Renal cortex interstitium (tissue), 11 donors: ENCODE measurements around the gene PRLR. TPM values are rescaled to one million over a fixed set of nuclear protein-coding genes. Genes with fewer than 3 reads are reported as not detected.
A peak's percentile ranks its signal among the peaks of the same experiment; 100 is the strongest.

Experiments
- DNase-seq, 11 donors: peaks; one replicate each; pipeline ENCODE4 v3.0.0-alpha.2; 2013; ENCODE audit warnings: low read depth in 9 of 11, low spot score in 4 of 11; ENCODE audit errors: extremely low read depth in 1 of 11
- polyA plus RNA-seq, 3 donors: library from polyadenylated mRNA; unstranded; fragments of 120-200 nt; gene quantifications; one replicate each; pipeline ENCODE4 v1.2.1, GENCODE V29; 2013; ENCODE audit not compliant: insufficient read length in 3 of 3

PRLR gene
- polyA plus RNA-seq, 3 donors = 33.0 to 49.8 (median 47.5) TPM

DNA sequence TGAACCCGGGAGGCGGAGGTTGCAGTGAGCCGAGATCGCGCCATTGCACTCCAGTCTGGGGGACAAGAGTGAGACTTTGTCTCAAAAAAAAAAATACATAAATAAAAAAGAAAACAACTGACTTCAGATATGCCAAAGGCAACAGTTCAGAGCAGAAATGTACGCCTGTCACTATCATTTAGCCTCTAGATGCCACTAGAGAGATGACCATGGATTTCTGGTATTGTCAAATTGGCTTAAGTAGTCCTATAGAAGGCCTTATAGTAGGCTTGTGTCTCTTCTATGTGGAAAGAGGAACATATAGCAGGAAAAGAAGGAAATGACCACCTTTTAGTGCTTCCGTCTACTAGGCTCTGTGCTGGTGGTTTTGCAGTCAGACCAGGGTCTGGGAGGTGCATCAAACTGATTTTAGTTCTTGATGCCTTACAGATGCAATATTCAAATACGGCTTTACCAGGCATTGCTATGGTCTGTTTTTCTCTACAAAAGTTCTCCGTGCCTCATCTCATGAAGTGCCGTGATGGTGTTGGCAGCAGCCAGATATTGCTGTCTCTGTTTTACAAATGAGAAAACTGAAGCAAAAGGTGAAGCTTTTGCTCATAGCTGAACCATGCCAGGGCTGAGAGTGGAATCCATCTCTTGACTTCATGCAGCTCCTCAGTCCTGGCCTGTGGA lies 199.7 kb downstream of the PRLR start:
- DNase-seq = no peak

DNA sequence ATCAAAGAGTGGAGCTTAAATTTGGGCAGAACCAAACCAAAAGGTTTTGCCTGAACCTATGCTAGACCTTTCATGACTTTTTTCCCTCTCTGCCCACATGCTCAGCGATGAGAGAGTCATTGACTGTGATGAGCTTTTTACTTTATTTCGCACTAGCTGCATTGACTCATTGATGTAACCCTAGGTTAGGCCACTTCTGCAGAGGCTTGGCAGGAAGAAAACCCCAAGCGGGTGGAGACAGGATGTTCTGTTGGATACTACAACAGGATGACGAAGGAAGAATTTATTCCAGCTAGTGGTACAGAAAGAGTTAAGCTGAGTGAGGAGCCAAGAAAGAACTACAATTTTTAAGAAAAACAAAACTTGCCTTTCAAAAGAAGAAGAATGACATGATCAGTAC lies 201.0 kb downstream of the PRLR start:
- DNase-seq = no peak

DNA sequence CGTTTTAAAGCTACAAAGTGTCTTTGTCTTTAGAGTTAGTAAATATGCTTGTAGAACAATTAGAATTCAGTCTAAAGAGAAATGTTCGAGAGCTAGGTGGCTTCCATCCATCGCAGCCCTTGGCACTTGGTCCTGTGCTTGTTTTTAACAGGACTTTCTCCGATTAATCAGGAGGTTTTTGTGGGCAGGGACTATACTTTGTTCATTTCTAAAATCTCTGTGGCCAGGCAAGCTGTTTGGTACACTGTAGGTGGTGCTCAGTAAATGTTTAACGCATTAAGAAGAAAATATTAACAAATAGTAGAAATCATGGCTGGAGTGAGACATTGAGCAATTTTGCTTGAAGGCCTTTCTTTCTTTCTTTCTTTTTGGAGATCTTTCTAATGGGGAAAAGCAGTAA lies 203.3 kb downstream of the PRLR start:
- no peak for DNase-seq

DNA sequence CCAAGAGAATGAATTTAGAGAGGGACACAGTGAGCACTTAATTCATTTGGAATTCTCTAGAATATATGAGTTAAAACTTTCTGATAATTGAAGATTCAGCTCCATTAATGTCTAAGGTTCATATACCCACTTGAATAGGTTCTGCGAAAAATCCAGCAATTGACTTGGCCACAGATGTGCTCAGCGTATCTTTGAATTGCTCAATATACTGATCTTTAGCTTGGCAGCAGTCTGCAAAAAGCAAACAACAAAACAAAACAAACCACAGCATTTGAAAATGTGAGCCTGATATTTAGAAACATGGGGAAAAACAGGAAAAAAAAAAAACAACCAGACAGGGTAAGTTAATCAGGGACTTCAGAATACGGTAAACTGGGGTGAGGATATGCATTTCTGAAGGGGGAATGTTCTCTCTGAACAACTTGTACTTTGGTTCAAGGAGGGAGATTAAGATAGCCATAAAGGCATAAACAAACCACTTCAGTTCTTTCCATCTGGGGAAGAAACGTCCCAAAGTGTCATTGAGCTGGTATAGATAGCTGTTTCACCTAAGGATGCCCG lies 203.9 kb downstream of the PRLR start:
- no peak for DNase-seq

DNA sequence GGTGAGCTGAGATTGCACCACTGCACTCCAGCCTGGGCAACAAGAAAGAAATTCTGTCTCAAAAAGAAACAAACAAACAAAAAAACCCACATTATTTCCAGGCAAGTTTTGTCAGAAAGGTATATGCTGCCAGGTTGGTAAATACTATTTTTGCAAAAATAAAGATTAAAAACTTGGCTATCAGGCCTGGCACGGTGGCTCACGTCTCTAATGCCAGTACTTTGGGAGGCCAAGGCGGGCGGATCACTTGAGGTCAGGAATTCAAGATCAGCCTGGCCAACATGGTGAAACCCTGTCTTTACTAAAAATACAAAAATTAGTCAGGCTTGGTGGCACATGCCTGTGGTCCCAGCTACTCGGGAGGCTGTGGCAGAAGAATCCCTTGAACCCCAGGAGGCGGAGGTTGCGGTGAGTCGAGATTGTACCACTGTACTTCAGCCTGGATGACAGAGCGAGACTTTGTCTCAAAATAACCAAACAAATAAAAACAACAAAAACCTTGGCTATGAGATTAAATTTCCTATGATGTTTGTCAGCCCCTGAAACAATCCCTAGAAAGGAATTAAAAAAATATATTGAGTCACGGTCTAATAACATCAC lies 205.3 kb downstream of the PRLR start:
- DNase-seq = no peak

DNA sequence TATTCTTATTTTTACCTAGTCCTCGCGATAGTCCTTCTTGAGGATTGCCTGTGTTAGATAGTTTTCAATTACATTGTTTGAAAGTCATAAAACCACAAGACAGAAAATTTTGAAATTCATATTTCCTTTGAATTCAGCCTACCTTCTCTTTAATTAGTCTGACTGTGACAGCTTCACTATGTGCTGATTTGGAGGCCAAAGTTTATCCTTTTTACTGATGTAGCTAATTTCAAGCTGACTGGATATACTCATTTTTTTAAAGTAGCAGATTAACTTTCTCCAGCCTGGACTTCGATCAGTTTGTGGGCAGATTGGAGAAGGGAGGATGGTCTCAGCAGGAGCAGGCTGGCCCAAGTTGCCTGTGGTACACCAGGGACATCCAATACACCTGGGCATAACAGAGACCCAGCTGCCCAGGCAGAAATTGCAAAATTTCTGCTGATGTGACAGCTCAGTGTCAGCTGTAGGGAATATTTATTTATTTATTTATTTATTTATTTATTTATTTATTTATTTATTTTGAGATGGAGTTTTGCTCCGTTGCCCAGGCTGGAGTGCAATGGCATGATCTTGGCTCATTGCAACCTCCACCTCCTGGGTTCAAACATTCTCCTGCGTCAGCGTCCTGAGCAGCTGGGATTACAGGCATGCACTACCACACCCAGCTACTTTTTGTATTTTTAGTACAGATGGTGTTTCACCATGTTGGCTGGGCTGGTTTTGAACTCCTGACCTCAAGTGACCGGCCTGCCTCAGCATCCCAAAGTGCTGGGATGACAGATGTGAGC lies 206.7 kb downstream of the PRLR start:
- no peak for DNase-seq

DNA sequence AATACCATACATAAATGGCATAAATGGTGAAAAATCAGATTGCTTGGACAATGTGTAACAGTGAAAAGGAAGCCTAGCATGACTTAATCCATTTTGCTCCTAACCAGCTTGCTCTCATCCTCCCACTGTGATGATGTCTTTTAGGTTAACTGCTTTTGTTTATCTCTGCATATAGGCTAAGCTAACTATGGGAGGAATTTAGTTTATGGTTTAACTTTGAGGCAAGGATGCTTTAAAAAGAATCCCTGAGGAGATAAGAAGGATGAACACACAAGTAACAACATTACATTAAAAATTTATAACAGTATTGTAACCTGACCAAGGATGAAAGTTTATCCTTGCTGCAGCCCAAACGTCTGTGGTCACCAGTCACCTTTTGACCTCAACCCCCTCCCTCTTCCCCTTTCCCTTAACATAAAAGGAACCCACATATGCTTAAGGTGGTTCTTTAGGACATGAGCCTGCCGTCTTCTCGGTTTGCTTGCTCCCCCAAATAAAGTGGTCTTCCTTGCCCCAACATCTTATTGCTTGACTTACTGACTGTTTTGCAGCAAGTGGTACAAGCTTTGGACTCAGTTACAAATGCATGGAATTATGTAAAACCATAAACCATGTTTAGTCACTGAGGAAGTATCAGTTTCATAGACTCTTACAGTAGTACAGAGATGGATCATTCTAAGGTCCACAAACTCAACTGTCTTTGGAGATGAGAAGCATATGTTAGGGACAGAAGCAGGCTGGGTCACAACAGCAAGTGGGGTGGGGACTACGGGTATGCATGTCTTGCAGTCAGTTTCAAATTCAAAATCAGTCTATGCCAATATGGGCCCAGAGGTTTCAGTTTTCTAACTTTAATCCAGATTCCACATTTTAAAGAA lies 213.9 kb downstream of the PRLR start:
- no peak for DNase-seq

DNA sequence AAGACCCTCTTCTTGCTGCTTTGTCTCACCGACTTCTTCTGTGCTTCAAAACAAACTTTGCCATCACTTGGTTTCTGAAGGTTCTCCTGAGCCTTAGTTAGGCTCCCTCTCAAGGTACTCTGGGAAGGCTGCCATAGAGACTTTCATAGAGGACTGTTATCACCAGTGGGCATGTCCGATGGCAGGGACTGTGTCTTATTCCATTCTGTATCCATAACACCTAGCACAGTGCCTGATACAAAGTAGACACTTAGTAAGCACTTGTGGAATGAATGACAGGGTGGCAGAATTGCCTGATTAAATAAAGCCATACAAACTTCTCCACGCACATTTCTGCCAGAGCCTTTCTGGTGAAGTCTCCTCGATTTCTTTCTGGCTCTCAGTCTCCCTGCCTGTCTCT lies 215.2 kb downstream of the PRLR start:
- DNase-seq = no peak

DNA sequence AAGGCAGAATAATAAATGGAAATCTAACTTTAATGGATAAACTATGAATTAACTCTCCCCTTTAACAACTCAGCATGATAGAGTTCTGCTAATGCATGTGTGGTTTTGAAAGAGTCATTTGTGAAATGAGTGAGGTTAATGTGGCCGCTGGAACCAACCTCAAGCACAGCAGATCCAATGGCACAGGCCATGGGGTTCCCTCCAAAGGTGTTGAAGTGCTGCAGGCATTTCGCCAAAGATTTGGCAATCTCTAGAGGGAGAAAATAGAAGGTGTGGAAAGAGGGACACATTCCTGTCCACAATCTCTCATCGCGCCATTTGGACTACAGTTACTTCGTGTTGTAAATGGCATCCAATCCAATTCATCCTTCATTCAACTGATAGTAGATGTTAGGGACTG lies 217.5 kb downstream of the PRLR start:
- no peak for DNase-seq

DNA sequence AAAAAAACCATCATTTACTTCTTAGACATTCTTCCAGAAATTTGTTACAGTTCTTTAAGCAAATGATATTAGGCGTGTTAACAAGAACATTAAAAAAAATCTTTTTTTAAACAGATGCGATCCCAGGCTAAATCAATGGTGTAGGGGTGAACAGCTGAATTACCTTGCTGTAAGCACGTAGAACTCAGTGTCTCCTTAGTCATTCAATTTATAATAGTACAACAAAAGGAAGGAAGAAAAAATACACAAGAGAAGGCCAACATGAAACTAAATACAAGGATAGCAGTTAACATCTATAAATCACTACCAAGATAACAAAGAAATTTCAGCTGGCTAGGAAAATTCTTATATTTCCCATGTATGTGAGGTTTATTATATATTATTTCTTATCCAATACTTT lies 217.9 kb downstream of the PRLR start:
- DNase-seq = no peak

DNA sequence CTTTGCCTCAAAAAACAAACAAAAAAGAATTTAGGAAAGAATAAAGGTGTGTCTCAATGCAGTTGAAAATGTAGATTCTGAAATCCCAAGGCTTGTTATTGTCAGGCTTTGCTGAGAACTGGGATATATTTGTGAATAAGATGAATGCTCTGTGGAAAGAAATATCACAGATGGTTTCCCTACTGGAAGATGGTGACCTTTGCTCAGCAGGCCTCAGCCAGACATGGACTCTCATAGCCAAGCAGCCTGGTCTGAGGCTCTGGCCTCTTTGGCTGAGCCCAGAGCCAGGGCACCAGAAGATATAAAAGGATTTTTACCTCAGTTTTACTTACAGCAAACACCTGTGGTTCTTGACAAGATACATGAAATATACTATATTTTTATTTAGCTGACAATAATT lies 219.6 kb downstream of the PRLR start:
- DNase-seq = no peak

DNA sequence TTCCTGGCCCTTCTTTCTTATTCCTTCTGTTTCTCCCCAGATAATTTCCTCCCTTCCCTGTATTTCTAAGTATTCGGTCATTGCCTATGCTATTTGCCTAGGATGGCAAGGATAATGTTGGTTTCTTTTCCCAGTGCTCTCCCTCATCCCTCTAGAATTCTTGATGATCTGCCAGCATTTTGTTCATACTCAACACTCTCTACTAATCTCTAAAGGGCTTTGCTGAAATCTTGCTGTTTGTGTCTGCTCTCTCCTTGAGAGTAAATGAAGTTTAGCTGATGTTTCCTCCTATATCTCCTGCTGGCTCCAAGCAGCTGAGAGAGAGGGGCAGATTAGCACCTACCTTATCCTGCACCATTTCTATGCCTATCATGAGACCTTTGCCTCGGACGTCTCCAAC lies 220.6 kb downstream of the PRLR start:
- DNase-seq = no peak

DNA sequence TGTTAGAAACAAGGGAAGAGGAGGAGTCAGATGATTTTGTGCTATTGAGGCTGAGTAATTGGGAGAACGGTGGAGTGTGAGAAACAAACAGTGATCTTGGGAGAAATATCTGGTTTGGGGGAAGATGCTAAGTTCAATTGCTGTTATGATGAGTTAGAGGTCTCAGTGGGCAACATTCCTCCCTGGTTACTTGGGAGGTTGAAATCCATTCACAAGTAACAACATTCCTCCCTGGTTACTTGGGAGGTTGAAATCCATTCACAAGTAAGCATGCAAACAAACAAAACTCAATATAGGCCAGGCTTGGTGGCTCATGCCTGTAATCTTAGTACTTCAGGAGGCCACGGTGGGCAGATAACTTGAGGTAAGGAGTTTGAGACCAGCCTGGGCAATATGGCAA lies 221.3 kb downstream of the PRLR start:
- no peak for DNase-seq

DNA sequence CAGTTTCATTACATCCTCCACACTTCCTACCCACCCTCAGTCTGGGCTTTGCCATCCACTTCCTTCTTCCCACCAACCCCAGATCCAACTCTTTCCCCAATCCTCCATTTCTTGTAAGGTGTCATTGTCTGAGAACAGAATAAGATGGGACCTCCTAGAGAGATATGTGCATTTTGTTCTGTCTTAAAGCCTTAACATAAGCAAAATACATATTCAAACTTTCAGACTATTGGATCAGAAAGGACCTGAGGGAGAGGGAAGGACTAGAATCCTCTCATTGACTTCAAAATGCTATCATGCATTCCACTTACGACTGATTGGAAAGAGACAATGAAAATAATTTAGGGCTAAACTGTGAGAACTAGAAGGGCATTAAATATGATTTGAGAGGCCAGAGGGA lies 225.5 kb downstream of the PRLR start:
- DNase-seq = no peak

DNA sequence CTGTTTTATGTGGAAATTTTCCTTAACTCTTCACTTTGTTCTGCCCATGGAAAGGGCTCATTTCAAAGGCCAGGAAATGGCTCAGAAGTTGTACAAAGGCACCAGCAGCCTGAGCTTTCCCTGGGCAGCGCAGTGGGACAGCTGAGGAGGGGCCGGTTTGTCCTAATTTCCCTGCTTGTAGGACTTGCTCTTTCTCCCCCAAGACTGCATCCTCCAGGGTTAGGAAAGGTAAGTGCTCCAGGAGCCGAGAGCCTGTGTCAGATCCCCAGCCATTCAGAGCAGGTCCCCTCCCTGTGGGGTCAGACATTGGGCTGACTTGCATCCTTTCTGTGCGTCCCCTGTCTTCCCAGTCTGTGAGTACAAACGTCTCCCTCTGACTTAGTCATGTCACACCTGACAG lies 226.1 kb downstream of the PRLR start:
- no peak for DNase-seq

DNA sequence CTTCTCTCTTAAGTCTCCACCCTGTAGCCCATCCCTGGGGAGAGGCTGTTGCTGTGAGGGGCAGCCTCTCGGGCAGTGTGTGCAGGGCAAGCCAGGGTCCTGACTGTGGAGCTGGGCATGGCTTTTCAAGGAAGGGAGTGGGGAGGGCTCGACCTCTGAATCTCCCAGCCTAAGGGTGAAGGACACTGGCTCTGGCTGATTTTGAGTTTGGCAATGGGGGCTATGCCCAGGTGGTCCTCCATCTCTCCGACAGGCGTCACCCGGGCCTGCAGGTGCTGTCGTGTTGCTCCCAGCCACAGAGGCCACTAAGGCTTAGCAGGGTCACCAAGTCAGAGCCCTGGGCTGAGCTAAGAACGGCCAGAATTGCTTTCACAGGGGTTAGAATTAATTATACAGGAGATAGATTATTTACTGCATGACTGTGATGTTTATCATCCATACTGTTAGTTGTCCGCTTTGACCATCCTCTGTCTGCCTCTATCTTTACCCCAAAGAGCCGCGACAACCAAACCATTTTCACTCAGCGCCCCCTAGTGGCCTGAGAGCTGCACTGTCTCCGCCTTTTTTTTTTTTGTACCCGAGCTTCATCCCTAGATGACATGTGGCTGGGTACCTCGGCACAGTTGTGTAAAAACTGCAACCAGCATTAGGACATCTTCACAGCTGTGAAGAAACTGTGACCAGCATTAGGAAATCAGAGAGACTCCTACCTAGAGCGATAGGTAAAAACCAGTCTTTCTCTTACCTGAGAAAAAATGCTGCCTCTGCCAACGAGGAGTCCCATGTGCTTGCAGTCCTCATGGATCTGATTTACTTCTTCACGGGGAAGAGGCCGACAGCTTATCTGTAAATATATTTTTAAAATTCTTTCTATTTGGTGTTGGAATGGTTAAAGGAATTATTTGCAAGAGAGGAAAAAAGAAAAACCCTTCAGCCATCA lies 227.0 kb downstream of the PRLR start:
- peak in 8 of 11 donors; percentile 22 to 60 (median 38) for DNase-seq

DNA sequence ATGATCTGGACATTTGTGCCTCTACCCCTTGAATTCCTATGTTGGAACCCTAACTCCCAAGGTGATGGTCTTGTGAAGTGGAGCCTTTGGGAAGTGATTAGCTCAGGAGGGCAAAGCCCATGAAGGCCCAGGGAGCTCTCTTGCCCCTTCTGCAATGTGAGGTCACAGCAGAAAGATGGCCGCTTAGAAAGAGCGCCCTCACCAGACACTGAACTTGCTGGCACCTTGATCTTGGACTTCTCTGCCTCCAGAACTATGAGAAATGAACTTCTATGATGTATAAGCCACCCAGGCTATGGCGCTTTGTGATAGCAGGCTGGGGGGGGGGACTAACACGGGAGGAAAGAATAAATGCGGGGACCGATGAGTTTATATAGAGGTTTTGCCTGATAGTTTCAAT lies 227.8 kb downstream of the PRLR start:
- no peak for DNase-seq

DNA sequence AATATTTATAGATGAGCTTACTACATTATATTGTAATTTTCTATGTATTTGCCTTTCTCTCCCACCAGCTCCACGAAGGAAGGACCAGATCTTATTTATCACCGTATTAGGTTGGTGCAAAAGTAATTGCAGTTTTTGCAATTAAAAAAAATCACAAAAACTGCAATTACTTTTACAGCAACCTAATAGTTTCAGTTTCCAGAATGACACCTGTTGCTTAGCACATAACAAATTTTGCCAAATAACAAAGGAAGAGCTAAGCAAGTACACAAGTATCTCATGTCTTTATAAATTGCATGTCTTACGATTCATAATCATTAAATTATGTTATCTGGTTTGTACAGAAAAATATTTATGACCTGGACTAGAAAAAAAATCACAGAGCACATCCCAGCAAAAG lies 228.4 kb downstream of the PRLR start:
- DNase-seq = no peak
